ENCODE data around the gene PM20D2. TPM values are rescaled to one million over a fixed set of nuclear protein-coding genes. Genes with fewer than 3 reads are reported as not detected.

The PM20D2 gene
- polyA plus RNA-seq, 3 donors: 1.2 to 2.1 (median 1.4) TPM

GRCh38 chr6:89173634-89174033 lies 27.8 kb downstream of the PM20D2 start:
- Histone ChIP-seq H3K27me3 (ENCODE audit: control insufficient read depth in 2 of 2, insufficient read depth in 2 of 2, low read length in 2 of 2) (no peaks in the 10 kb centered on the region), H3K4me3 (replicated peaks in 1 of 3; ENCODE audit: low read depth in 2 of 3, low read length in 3 of 3) (no peak overlapping the region), H4K20me1 (ENCODE audit: insufficient read depth, low read length) (no peaks in the 10 kb centered on the region), H3K4me1 (ENCODE audit: control insufficient read depth in 1 of 2, insufficient read depth in 2 of 2, low read length in 2 of 2) (no peaks in the 10 kb centered on the region), H3K36me3 (replicated peaks in 1 of 2; ENCODE audit: control insufficient read depth in 1 of 2, insufficient read depth in 2 of 2, low read length in 2 of 2) (no peaks in the 10 kb centered on the region), H3K79me2 (ENCODE audit: insufficient read depth, low read length) (no peaks in the 10 kb centered on the region), H3K9ac (ENCODE audit: insufficient read depth, low read length, poor library complexity, severe bottlenecking) (no peak overlapping the region), H2AFZ (ENCODE audit: insufficient read depth, low read depth, low read length, poor library complexity, severe bottlenecking) (no peak overlapping the region), H3K27ac (ENCODE audit: low read depth in 1 of 2, low read length in 2 of 2) (no peak overlapping the region), H3K9me3 (replicated peaks in 1 of 2; ENCODE audit: control insufficient read depth in 1 of 2, insufficient read depth in 1 of 2, low read length in 2 of 2) (no peaks in the 10 kb centered on the region), H3K4me2 (replicated peaks; ENCODE audit: extremely low read depth, low read length, poor library complexity, severe bottlenecking) (no peak overlapping the region)
- H3K36me3 Mint-ChIP-seq: no peaks in the 10 kb centered on the region
- no peak overlapping the region for H3K27ac Mint-ChIP-seq
- no CpG with 5 or more reads among the region's 4 CpGs for WGBS (ENCODE audit: insufficient coverage)
- intact Hi-C loops (cut with micrococcal nuclease): no loop called here
- H3K4me1 Mint-ChIP-seq: peaks cover 4% of the 10 kb centered on the region
- H3K4me3 Mint-ChIP-seq: no peak overlapping the region
- peaks cover 0 to 2% (median 0%) of the 10 kb centered on the region in 7 donors for H3K9me3 Mint-ChIP-seq
- no peak for DNase-seq
- H3K27me3 Mint-ChIP-seq (ENCODE audit: low read depth in 3 of 3): no peaks in the 10 kb centered on the region
- TF ChIP-seq CTCF (IDR thresholded peaks at IDR 0.05): no peak

- no peaks in the 10 kb centered on the region for H3K36me3 ChIP-seq (replicated peaks in 1 of 2; ENCODE audit: control insufficient read depth in 1 of 2, insufficient read depth in 2 of 2, low read length in 2 of 2)
- H3K27ac Mint-ChIP-seq: no peak overlapping the region
- peaks cover 0 to 3% (median 0%) of the 10 kb centered on the region in 7 donors for H3K9me3 Mint-ChIP-seq
Observed at GRCh38 chr6:89180112-89180511, 34.3 kb downstream of the PM20D2 start.

More at GRCh38 chr6:89180112-89180511, 34.3 kb downstream of the PM20D2 start:
- Histone ChIP-seq H3K79me2 (ENCODE audit: insufficient read depth, low read length) (no peaks in the 10 kb centered on the region), H3K4me3 (replicated peaks in 1 of 3; ENCODE audit: low read depth in 2 of 3, low read length in 3 of 3) (no peak overlapping the region), H3K27me3 (ENCODE audit: control insufficient read depth in 2 of 2, insufficient read depth in 2 of 2, low read length in 2 of 2) (no peaks in the 10 kb centered on the region), H3K9ac (ENCODE audit: insufficient read depth, low read length, poor library complexity, severe bottlenecking) (no peak overlapping the region), H4K20me1 (ENCODE audit: insufficient read depth, low read length) (no peaks in the 10 kb centered on the region), H3K4me1 (ENCODE audit: control insufficient read depth in 1 of 2, insufficient read depth in 2 of 2, low read length in 2 of 2) (no peaks in the 10 kb centered on the region), H2AFZ (ENCODE audit: insufficient read depth, low read depth, low read length, poor library complexity, severe bottlenecking) (no peak overlapping the region), H3K4me2 (replicated peaks; ENCODE audit: extremely low read depth, low read length, poor library complexity, severe bottlenecking) (no peak overlapping the region), H3K9me3 (replicated peaks in 1 of 2; ENCODE audit: control insufficient read depth in 1 of 2, insufficient read depth in 1 of 2, low read length in 2 of 2) (no peaks in the 10 kb centered on the region), H3K27ac (ENCODE audit: low read depth in 1 of 2, low read length in 2 of 2) (no peak overlapping the region)
- H3K27me3 Mint-ChIP-seq (ENCODE audit: low read depth in 3 of 3): no peaks in the 10 kb centered on the region
- no peak overlapping the region for H3K4me3 Mint-ChIP-seq
- TF ChIP-seq CTCF (IDR thresholded peaks at IDR 0.05): no peak
- peaks cover 4% of the 10 kb centered on the region for H3K4me1 Mint-ChIP-seq
- DNase-seq: no peak
- 99% methylated on average over 13 of the region's 13 CpGs for WGBS (ENCODE audit: insufficient coverage)
- no peaks in the 10 kb centered on the region for H3K36me3 Mint-ChIP-seq
- intact Hi-C loops (cut with micrococcal nuclease): no loop called here

All from CD14-positive monocyte (primary cell).